Small intestine (tissue), 7 donors: ENCODE data around the gene CHAD. TPM values are rescaled to one million over a fixed set of nuclear protein-coding genes. Genes with fewer than 3 reads are reported as not detected.
A peak's percentile ranks its signal among the peaks of the same experiment; 100 is the strongest.
"Not testable (repeated sequence)": the region's sequence is repeated elsewhere in the genome, so short reads cannot be mapped to it uniquely, and the experiment has no call there.

Source experiments
- DNase-seq, 2 donors: peaks; one replicate each; pipeline versions ENCODE4 v3.0.0 to v3.0.0-alpha.2; 2013
- FAIRE-seq: peaks from 2 replicates; lab custom pipeline; 2012; peaks lifted over from hg19 to GRCh38; lab: Jason Lieb, UNC
- H3K27ac ChIP-seq, 3 donors: one replicate each; pipeline ENCODE4 v1.5.1; 2013; ENCODE audit warnings: low read length in 2 of 3, mild to moderate bottlenecking in 2 of 3, control low read depth in 1 of 3, inconsistent platforms in 1 of 3, low read depth in 1 of 3, moderate library complexity in 1 of 3
- H3K27me3 ChIP-seq, 3 donors: one replicate each; pipeline ENCODE4 v1.6.1; 2013; ENCODE audit warnings: low read length in 3 of 3, inconsistent platforms in 1 of 3; ENCODE audit not compliant: control insufficient read depth in 3 of 3, insufficient read depth in 3 of 3
- H3K36me3 ChIP-seq, 3 donors: one replicate each; pipeline ENCODE4 v1.6.1; 2013; ENCODE audit warnings: low read length in 3 of 3, inconsistent platforms in 1 of 3, low read depth in 1 of 3, mild to moderate bottlenecking in 1 of 3, moderate library complexity in 1 of 3; ENCODE audit not compliant: control insufficient read depth in 3 of 3, insufficient read depth in 2 of 3
- H3K4me1 ChIP-seq, 3 donors: one replicate each; pipeline ENCODE4 v1.6.1; 2013; ENCODE audit warnings: low read length in 2 of 3, inconsistent platforms in 1 of 3, low read depth in 1 of 3, mild to moderate bottlenecking in 1 of 3, moderate library complexity in 1 of 3; ENCODE audit not compliant: control insufficient read depth in 3 of 3, insufficient read depth in 2 of 3
- H3K4me3 ChIP-seq, 3 donors: one replicate each; pipeline ENCODE4 v1.5.1; 2013; ENCODE audit warnings: low read length in 3 of 3, control low read depth in 1 of 3, inconsistent platforms in 1 of 3, low read depth in 1 of 3, mild to moderate bottlenecking in 1 of 3, moderate library complexity in 1 of 3
- H3K9me3 ChIP-seq, 2 donors: one replicate each; pipeline ENCODE4 v1.6.1; 2013; ENCODE audit warnings: low read depth in 1 of 2, low read length in 1 of 2; ENCODE audit not compliant: control insufficient read depth in 2 of 2, insufficient read depth in 1 of 2
- WGBS, 3 donors: extraction: QIAGEN DNeasy Blood & Tissue Kit; methylation state at CpG; one replicate each; pipeline ENCODE4 v1.1.7; 2013; 5-methylcytosine and 5-hydroxymethylcytosine counted together
- polyA plus RNA-seq, 4 donors: library from polyadenylated mRNA; stranded (reverse) in 3 of 4; unstranded in 1 of 4; fragments of 200-250 nt in 3 of 4; fragments of 120-200 nt in 1 of 4; gene quantifications; one replicate each; pipeline versions ENCODE4 v1.2.1 to v1.2.3, GENCODE V29; 2013
- donor health status: healthy with polysubstance abuse.
- donor health status: control.
- donor health status: control.
- donor health status: Bipolar disorder and iron deficiency.
- donor health status: healthy.

Gene CHAD
- polyA plus RNA-seq, 4 donors, result 0.87 to 13.4 (median 5.8) TPM

DNA sequence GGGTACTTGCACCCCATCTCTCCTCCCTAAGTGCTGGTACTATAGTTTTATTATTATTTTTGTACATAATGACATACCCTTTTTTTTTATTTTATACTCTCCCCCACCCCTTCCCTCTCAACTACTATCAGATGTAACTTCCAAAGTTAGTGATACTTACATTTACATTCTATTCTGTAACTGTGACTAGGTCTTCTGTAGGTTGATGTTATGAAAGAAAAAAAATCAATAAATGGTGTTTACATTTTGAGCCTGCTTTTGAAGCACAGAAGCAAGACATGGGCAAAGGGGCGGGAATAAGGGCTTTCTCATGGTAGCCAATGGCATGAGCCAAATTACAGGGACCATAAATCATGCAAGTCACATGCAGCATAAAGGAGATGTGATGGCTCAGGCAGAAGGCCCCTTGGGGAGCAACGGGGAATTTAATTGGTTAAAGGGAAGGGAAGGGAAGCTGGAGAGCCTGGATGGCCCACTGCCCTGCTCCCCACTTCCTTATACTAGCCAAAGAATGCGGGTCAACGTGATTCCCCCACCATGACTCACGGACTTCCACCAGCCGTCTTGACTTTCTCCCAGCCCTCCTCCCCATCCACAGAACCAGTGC, 45.0 kb downstream of the CHAD start:
- H3K4me3 ChIP-seq, result no peak overlapping the region
- H3K27me3 ChIP-seq, result no peaks in the 10 kb centered on the region
- no peak overlapping the region for H3K27ac ChIP-seq
- 41 to 53% (median 50%) methylated on average over 6 of the region's 6 CpGs for WGBS, 3 donors
- no peaks in the 10 kb centered on the region for H3K36me3 ChIP-seq
- peaks cover 3 to 48% (median 9%) of the 10 kb centered on the region in 3 donors for H3K4me1 ChIP-seq
- FAIRE-seq (no peak), DNase-seq (peak; percentile 53 to 75)
- H3K9me3 ChIP-seq, result peaks cover 0 to 4% of the 10 kb centered on the region in 2 donors

DNA sequence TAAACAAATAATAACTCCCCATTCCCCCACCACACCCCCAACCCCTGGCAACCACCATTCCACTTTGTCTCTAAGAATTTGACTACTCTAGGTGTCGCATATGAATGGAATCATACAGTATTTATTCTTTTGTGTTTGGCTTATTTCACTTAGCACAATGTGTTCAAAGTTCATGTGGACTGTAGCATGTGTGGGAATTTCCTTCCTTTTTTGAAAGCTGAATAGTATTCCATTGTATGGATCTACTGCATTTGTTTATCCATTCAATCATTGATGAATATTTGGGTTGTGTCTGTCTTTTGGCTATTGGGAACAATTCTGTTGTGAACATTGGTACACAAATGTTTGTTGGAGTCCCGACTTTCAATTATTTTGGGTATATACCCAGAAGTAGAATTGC, 45.9 kb downstream of the CHAD start:
- no peak overlapping the region for H3K4me3 ChIP-seq
- no peak for DNase-seq
- no peaks in the 10 kb centered on the region for H3K36me3 ChIP-seq
- peaks cover 0 to 4% of the 10 kb centered on the region in 2 donors for H3K9me3 ChIP-seq
- H3K4me1 ChIP-seq, result peaks cover 3 to 39% (median 9%) of the 10 kb centered on the region in 3 donors
- no peaks in the 10 kb centered on the region for H3K27me3 ChIP-seq
- 89 to 90% (median 90%) methylated on average over 2 of the region's 2 CpGs for WGBS, 3 donors
- no peak for FAIRE-seq
- no peak overlapping the region for H3K27ac ChIP-seq

DNA sequence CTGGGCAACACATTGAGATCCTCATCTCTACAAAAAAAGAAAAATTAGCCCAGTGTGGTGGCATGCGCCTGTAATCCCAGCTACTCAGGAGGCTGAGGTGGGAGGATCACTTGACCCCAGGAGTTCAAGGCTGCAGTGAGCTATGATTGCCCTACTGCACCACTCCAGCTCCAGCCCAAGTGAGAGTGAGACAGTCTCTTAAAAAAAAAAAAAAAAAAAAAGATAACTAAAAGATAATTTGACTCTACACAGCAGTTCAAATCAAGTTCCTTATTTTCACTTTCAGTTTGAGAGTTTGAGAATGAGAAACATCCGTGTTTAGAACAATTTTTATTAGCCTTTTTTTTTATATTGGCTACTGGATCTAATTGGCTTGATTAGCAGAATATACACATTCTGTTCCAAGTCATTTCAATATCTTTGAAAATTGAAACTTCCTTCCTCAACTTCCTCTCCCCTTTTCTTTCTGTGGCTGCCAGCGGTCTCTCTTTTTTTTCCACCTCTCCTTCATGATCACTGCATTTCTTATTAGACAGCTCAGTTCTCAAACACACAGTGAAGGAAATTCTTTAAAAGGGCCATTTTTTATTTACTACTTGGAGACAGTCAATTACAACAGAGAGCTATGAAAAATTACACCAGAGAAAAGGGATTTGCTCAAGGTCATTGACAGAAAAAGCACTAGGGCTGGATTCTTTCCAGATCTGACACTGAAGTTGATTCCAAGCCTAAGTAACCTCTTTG, 47.2 kb downstream of the CHAD start:
- Histone ChIP-seq H3K4me1 (peaks cover 3 to 28% (median 9%) of the 10 kb centered on the region in 3 donors), H3K27ac (peak overlapping the region; percentile 54 to 82 (median 61)), H3K27me3 (no peaks in the 10 kb centered on the region), H3K4me3 (no peak overlapping the region), H3K9me3 (peaks cover 0 to 4% of the 10 kb centered on the region in 2 donors), H3K36me3 (no peaks in the 10 kb centered on the region)
- WGBS, 3 donors, result 14 to 31% (median 17%) methylated on average over 3 of the region's 3 CpGs
- FAIRE-seq (no peak), DNase-seq (peak; percentile 31 to 66)

DNA sequence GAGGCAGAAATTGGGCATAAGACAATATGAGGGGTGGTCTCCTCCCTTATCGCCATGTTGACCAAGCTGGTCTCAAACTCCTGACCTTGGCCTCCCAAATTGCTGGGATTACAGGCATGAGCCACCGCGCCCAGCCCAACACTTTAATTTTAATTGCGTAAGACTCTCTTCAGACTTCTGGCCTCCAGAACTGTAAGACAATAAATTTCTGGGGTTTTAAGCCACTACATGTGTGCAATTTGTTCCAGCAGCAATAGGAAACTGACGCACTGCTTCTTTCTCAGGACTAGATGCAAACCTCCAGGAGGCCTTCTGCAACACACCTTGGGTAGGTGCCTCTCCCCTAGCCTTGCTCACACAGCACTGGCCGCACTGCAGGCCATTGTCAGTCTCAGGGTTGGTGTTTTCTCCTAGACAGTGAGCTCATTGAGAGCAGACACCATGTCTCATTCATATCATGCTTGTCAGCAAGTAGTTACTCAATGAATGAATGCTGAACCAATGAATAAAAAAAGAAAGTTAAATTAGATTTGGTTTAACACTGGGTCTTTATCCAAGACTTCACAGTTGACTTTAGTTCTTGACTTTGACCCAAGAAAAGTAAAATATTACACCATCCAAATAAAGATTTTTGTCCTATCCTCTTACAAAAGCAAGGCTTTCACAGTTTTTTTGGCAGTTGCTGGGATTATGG, 48.1 kb downstream of the CHAD start:
- H3K27ac ChIP-seq, result peak overlapping the region in 2 of 3 donors; percentile 9 to 79
- FAIRE-seq (no peak), DNase-seq (no peak)
- H3K36me3 ChIP-seq, result no peaks in the 10 kb centered on the region
- H3K9me3 ChIP-seq, result peaks cover 0 to 4% of the 10 kb centered on the region in 2 donors
- no peak overlapping the region for H3K4me3 ChIP-seq
- H3K27me3 ChIP-seq, result no peaks in the 10 kb centered on the region
- peaks cover 3 to 24% (median 7%) of the 10 kb centered on the region in 3 donors for H3K4me1 ChIP-seq
- WGBS, 3 donors, result 88 to 92% (median 90%) methylated on average over 6 of the region's 6 CpGs

DNA sequence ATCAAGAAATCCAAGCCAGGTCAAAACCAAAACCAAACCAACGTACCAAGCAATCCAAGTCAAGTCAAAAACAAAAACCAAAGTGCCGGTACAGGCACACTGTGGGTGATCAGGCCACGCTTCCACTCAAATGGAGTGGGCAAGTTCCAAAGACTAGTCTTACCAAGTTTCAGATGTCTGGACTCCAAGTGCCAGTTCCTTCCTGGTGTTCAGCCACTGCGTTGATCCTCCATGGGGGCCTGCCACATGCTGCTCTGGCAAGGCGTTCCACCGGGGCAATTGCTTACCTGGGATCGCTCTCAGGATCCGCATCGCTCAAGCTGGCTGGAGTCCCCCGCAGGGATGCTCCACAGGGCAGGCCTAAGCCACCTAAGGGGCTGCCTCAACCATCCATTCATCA, 49.1 kb downstream of the CHAD start:
- not testable (repeated sequence) for FAIRE-seq, H3K36me3 ChIP-seq, H3K4me3 ChIP-seq, H3K9me3 ChIP-seq, H3K27me3 ChIP-seq, H3K27ac ChIP-seq, DNase-seq
- 97% methylated on average over 10 of the region's 10 CpGs for WGBS, 3 donors
- peaks cover 0 to 14% (median under 1%) of the 10 kb centered on the region in 3 donors for H3K4me1 ChIP-seq

DNA sequence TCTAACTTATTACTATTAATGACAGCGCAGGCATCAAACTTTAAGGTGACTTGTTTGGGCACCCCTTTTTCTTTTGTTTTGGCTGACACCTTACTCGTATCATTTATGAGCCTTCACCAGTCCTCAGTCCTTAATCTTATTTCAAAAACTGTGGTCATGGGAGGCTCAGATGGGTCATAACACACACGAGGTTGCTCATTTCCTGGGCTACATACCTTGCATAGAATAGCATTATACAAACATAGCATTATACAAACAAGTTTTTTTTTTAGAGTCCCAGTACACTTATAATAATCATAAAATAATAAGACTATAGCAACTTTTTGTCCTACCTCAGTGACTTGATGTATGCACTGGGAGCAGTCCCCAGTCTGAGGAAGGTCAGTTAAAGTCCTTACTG, 53.9 kb downstream of the CHAD start:
- FAIRE-seq (no peak), DNase-seq (no peak)
- Histone ChIP-seq H3K4me1 (peaks cover 0 to 10% (median 0%) of the 10 kb centered on the region in 3 donors), H3K9me3 (peaks cover 0 to 9% of the 10 kb centered on the region in 2 donors), H3K27ac (no peak overlapping the region), H3K36me3 (no peaks in the 10 kb centered on the region), H3K4me3 (no peak overlapping the region), H3K27me3 (no peaks in the 10 kb centered on the region)
- WGBS, 3 donors, result 75 to 82% (median 75%) methylated on average over 3 of the region's 3 CpGs

Other genes starting within 250 kb of the CHAD start
- gene TMEM92, start 194.4 kb downstream of the CHAD start, polyA plus RNA-seq, result 10 to 100 TPM; 29.1 to 91.1 (median 46.3) TPM
- 10 to 100 TPM in 1 of 4 donors, 1 to 10 TPM in 3; 3.8 to 18.2 (median 6.7) TPM for gene XYLT2, start 122.8 kb downstream of the CHAD start, polyA plus RNA-seq
- 100 to 1,000 TPM in 3 of 4 donors, 10 to 100 TPM in 1; 70.9 to 247 (median 163) TPM for gene MRPL27, start 95.7 kb downstream of the CHAD start, polyA plus RNA-seq
- gene EME1, start 95.7 kb downstream of the CHAD start, polyA plus RNA-seq, result 1 to 10 TPM in 2 of 4 donors, not detected in 2; 2.5 to 4.3 TPM
- 100 to 1,000 TPM in 1 of 4 donors, 10 to 100 TPM in 3; 51.0 to 108 (median 64.0) TPM for gene LRRC59, start 71.4 kb downstream of the CHAD start, polyA plus RNA-seq
- 100 to 1,000 TPM in 3 of 4 donors, 10 to 100 TPM in 1; 13.5 to 259 (median 117) TPM for gene ACSF2, start 42.7 kb downstream of the CHAD start, polyA plus RNA-seq
- 10 to 100 TPM; 18.1 to 36.4 (median 19.5) TPM for gene RSAD1, start 10.0 kb upstream of the CHAD start, polyA plus RNA-seq
- 1 to 10 TPM in 1 of 4 donors, under 1 TPM in 2, not detected in 1; 0.13 to 1.6 (median 0.45) TPM for gene MYCBPAP, start 39.6 kb upstream of the CHAD start, polyA plus RNA-seq
- 10 to 100 TPM in 2 of 4 donors, 1 to 10 TPM in 2; 5.4 to 28.1 (median 11.5) TPM for gene EPN3, start 63.9 kb upstream of the CHAD start, polyA plus RNA-seq
- gene SPATA20, start 78.3 kb upstream of the CHAD start, polyA plus RNA-seq, result 10 to 100 TPM in 3 of 4 donors, 1 to 10 TPM in 1; 7.0 to 67.0 (median 23.6) TPM
- 1 to 10 TPM in 1 of 4 donors, under 1 TPM in 1, not detected in 2; 0.03 to 1.7 TPM for gene CACNA1G, start 91.8 kb upstream of the CHAD start, polyA plus RNA-seq
- gene ABCC3, start 166.0 kb upstream of the CHAD start, polyA plus RNA-seq, result 100 to 1,000 TPM in 1 of 4 donors, 10 to 100 TPM in 3; 36.7 to 131 (median 81.9) TPM
- 10 to 100 TPM in 2 of 4 donors, 1 to 10 TPM in 2; 5.7 to 23.8 (median 9.6) TPM for gene ANKRD40, start 239.0 kb upstream of the CHAD start, polyA plus RNA-seq